Upper lobe of left lung (tissue), 4 donors: ENCODE results near the gene AQP2.

Experiments
- CTCF ChIP-seq, 6 experiments: fragments of 450-650 bp in 4 of 6; fragments of 200-600 bp in 2 of 6; sonication (generic) in 2 of 6; IDR thresholded peaks; one replicate each; pipeline ENCODE4 v1.5.1; 2016 to 2019; ENCODE audit warnings: antibody characterized with exemption in 6 of 6
- POLR2AphosphoS5 ChIP-seq, 2 donors: sonication (generic); formaldehyde crosslinking; IDR thresholded peaks; one replicate each; pipeline ENCODE4 v1.5.1; 2017; ENCODE audit warnings: antibody characterized with exemption in 2 of 2

- TF ChIP-seq CTCF (IDR thresholded peaks at IDR 0.05) (no peak), POLR2AphosphoS5 (IDR thresholded peaks at IDR 0.05) (no peak)
Observed at GRCh38 chr12:49928471-49928870, 22.1 kb upstream of the AQP2 start.
